ENCODE measurements around the gene MAST4. TPM values are rescaled to one million over a fixed set of nuclear protein-coding genes. Genes with fewer than 3 reads are reported as not detected.

The MAST4 gene
- total RNA-seq, 4 donors from 2014 or later, result 19.5 to 44.1 (median 24.1) TPM

DNA sequence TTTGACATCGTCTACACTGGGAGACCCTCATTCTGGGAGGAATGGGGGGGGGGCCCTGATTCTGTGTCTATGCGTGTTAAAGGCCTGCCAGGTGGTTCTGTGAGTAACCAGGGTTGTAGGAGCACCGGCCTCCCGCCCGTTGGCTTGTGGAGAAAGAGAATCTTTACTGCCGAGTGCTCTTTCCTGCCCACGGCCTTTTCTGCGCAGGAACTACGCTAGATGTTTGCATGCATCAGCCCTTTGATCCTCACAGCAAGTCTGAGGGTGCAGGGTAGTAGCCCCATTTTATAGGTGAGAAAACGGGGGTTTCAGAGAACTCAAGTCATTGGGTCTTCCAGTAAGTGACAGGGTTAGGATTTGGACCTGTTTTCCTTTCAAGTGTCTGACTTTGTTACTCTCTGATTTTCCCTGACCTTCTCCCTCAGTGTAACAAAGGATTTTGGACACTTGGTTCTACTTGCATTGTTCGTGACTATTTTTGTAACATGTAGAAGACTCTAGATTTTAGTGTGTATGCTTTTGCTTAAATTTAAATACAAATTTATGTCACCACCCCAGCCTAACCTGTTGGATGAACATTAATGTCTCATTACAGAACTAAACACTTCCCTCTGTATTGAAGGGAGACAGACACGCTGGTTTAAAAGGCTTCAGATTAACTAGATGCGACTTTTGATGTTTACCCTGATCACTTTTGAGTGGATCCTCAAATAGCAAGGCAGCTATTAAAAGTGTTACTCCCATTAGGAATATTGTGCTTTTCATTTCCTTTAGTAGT, 22.0 kb downstream of the MAST4 start:
- Histone ChIP-seq H3K9me3 (peaks cover 0 to 5% (median 0%) of the 10 kb centered on the region in 4 donors), H3K4me3 (no peak overlapping the region), H3K27me3 (no peaks in the 10 kb centered on the region), H3K36me3 (no peaks in the 10 kb centered on the region), H3K4me1 (no peaks in the 10 kb centered on the region), H3K27ac (no peak overlapping the region)
- 83 to 88% methylated on average over 13 of the region's 13 CpGs for WGBS, 2 donors
- TF ChIP-seq EP300 (IDR thresholded peaks at IDR 0.05) (no peak), CTCF (IDR thresholded peaks at IDR 0.05) (no peak), POLR2A (IDR thresholded peaks at IDR 0.05) (no peak)
- DNase-seq (ENCODE audit: low spot score in 2 of 2), result no peak

DNA sequence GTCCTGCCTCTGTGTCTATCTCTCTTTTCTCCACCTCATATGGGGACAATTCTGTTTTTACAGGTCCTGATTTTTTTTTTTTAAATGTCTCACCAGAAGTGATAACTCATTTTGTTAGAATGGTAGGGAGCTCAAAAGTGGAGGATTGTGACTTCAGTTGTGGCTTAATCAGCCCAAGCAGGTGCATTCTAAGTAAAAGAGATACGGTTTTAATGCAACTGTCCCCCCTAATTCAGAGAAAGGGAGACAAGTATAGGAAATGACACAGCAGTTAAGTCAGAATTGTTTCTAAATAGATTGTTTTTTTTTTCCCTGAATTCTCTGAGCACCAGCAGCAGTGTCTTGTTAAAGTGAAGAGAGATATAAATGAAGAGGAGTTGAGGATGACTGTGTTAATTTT, 24.5 kb downstream of the MAST4 start:
- no peaks in the 10 kb centered on the region for H3K27me3 ChIP-seq
- WGBS, 2 donors, result 44 to 51% methylated on average over 1 of the region's 1 CpG
- H3K27ac ChIP-seq, result no peak overlapping the region
- DNase-seq (ENCODE audit: low spot score in 2 of 2), result no peak
- no peak overlapping the region for H3K4me3 ChIP-seq
- no peaks in the 10 kb centered on the region for H3K4me1 ChIP-seq
- no peaks in the 10 kb centered on the region for H3K36me3 ChIP-seq
- H3K9me3 ChIP-seq, result peaks cover 0 to 5% (median 0%) of the 10 kb centered on the region in 4 donors
- TF ChIP-seq CTCF (IDR thresholded peaks at IDR 0.05) (no peak), EP300 (IDR thresholded peaks at IDR 0.05) (no peak), POLR2A (IDR thresholded peaks at IDR 0.05) (no peak)

DNA sequence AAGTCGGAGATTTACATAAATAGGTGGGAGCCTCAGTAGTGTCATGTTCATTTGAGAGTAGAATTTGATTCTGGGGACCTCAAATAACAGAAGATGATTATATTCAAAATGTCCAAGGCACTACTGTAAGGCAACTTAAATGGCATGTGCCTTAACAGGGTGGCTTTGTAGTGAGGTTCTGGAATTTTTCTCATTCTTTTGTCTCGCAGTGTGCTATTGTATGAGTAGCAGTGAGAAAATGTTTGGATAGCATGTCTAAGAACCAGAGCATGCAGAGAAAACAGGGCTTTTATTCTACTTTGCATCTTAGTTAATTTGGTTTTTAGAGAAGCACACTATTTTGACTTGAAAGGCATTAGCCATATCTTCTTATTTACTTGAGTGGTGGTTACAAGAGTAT, 25.0 kb downstream of the MAST4 start:
- Histone ChIP-seq H3K27ac (no peak overlapping the region), H3K36me3 (no peaks in the 10 kb centered on the region), H3K4me3 (no peak overlapping the region), H3K27me3 (no peaks in the 10 kb centered on the region), H3K9me3 (peaks cover 0 to 5% (median 0%) of the 10 kb centered on the region in 4 donors), H3K4me1 (no peaks in the 10 kb centered on the region)
- TF ChIP-seq EP300 (IDR thresholded peaks at IDR 0.05) (no peak), POLR2A (IDR thresholded peaks at IDR 0.05) (no peak), CTCF (IDR thresholded peaks at IDR 0.05) (no peak)
- DNase-seq (ENCODE audit: low spot score in 2 of 2), result no peak
- 31 to 39% methylated on average over 2 of the region's 2 CpGs for WGBS, 2 donors

- Histone ChIP-seq H3K27ac (no peak overlapping the region), H3K4me1 (no peaks in the 10 kb centered on the region), H3K27me3 (no peaks in the 10 kb centered on the region), H3K4me3 (no peak overlapping the region), H3K9me3 (peaks cover 0 to 5% (median 0%) of the 10 kb centered on the region in 4 donors), H3K36me3 (no peaks in the 10 kb centered on the region)
- no peak for DNase-seq (ENCODE audit: low spot score in 2 of 2)
- TF ChIP-seq EP300 (IDR thresholded peaks at IDR 0.05), result no peak
- TF ChIP-seq CTCF (IDR thresholded peaks at IDR 0.05), result no peak
- TF ChIP-seq POLR2A (IDR thresholded peaks at IDR 0.05), result no peak
- WGBS, 2 donors, result 77 to 87% methylated on average over 4 of the region's 4 CpGs
Measured at GRCh38 chr5:66621736-66622135, 25.5 kb downstream of the MAST4 start.

GRCh38 chr5:66628561-66628960, 32.4 kb downstream of the MAST4 start:
- H3K9me3 ChIP-seq, result no peaks in the 10 kb centered on the region
- WGBS, 2 donors, result 82 to 86% methylated on average over 3 of the region's 3 CpGs
- no peak for TF ChIP-seq CTCF (IDR thresholded peaks at IDR 0.05)
- no peak for TF ChIP-seq EP300 (IDR thresholded peaks at IDR 0.05)
- TF ChIP-seq POLR2A (IDR thresholded peaks at IDR 0.05), result no peak
- no peaks in the 10 kb centered on the region for H3K27me3 ChIP-seq
- no peak overlapping the region for H3K27ac ChIP-seq
- H3K36me3 ChIP-seq, result no peaks in the 10 kb centered on the region
- H3K4me1 ChIP-seq, result no peaks in the 10 kb centered on the region
- DNase-seq (ENCODE audit: low spot score in 2 of 2), result no peak
- no peak overlapping the region for H3K4me3 ChIP-seq

Data from tibial nerve (tissue), 4 donors.